Mucosa of descending colon (tissue), 3 donors: ENCODE measurements around the gene KCNT1. TPM values are rescaled to one million over a fixed set of nuclear protein-coding genes. Genes with fewer than 3 reads are reported as not detected.

ENCODE experiments used
- ATAC-seq: fragments of 200-7000 bp; cut with Tn5 transposase; one replicate; pipeline ENCODE4 v1.9.1; 2020; ENCODE audit warnings: mild to moderate bottlenecking, moderate library complexity
- DNase-seq, 3 donors: peaks; one replicate each; pipeline ENCODE4 v3.0.0-alpha.2; 2020
- H3K36me3 ChIP-seq: fragments of 200-600 bp; one replicate; pipeline ENCODE4 v1.8.0; 2021; ENCODE audit warnings: low read depth, mild to moderate bottlenecking
- H3K4me1 ChIP-seq: fragments of 200-600 bp; one replicate; pipeline ENCODE4 v1.8.0; 2021; ENCODE audit warnings: low read depth, mild to moderate bottlenecking
- H3K4me3 ChIP-seq: fragments of 200-600 bp; one replicate; pipeline ENCODE4 v1.8.0; 2021; ENCODE audit warnings: mild to moderate bottlenecking
- H3K9me3 ChIP-seq: fragments of 200-600 bp; one replicate; pipeline ENCODE4 v1.8.0; 2021; ENCODE audit warnings: mild to moderate bottlenecking
- intact Hi-C, 2 donors: fragments of 100-400 bp; cut with DNase I in 1 of 2; cut with micrococcal nuclease in 1 of 2; formaldehyde crosslinking; loops; one replicate each; pipeline versions ENCODE4 v1.11.0 to v1.11.1; 2022; cut with DNase I, micrococcal nuclease
- total RNA-seq, 3 donors: library from RNA; stranded (reverse); fragmentation: NEBNext Ultra II Directional in 2 of 3; extraction: Animal tissue kit (Norgen Biotek cat#: 25700) in 2 of 3; gene quantifications; one replicate each; pipeline versions ENCODE4 v1.2.1 to v1.2.4, GENCODE V29; 2021 to 2023
- TF ChIP-seq, protein P1 (sequence below): fragments of 200-600 bp; IDR thresholded peaks from one replicate; pipeline ENCODE4 v1.8.0; 2022; ENCODE audit warnings: antibody characterized with exemption, mild to moderate bottlenecking
- donor health status: DM: no; HTN: no; CAD: no; lungs with moderate emphysema.
- donor health status: DM: no; HTN: no; CAD: no.
- donor health status: DM: no; HTN: yes; CAD: no.

Gene KCNT1
- total RNA-seq, 3 donors from 2014 or later = 0.22 to 0.60 TPM; not detected in 1

DNA sequence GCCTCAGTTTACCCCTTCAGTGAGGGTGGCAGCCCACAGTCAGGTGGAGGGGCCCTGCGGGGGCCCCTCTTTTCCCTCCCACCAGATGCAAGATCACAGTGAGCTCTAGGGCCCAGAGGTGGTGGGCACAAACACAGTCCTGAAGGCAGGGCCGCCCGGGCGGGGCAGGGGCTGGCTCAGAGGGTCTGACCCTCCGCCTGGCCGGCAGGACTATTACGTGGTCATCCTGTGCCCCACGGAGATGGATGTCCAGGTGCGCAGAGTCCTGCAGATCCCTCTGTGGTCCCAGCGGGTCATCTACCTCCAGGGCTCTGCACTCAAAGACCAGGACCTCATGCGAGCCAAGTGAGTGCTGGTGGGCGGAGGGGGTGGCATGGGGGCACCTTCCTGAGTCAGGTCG, 63.4 kb downstream of the KCNT1 start:
- TF ChIP-seq, protein P1, sequence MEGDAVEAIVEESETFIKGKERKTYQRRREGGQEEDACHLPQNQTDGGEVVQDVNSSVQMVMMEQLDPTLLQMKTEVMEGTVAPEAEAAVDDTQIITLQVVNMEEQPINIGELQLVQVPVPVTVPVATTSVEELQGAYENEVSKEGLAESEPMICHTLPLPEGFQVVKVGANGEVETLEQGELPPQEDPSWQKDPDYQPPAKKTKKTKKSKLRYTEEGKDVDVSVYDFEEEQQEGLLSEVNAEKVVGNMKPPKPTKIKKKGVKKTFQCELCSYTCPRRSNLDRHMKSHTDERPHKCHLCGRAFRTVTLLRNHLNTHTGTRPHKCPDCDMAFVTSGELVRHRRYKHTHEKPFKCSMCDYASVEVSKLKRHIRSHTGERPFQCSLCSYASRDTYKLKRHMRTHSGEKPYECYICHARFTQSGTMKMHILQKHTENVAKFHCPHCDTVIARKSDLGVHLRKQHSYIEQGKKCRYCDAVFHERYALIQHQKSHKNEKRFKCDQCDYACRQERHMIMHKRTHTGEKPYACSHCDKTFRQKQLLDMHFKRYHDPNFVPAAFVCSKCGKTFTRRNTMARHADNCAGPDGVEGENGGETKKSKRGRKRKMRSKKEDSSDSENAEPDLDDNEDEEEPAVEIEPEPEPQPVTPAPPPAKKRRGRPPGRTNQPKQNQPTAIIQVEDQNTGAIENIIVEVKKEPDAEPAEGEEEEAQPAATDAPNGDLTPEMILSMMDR = no peak
- no peak overlapping the region for H3K4me3 ChIP-seq
- no peaks in the 10 kb centered on the region for H3K4me1 ChIP-seq
- DNase-seq = no peak
- no peaks in the 10 kb centered on the region for H3K36me3 ChIP-seq
- ATAC-seq = no peak
- H3K9me3 ChIP-seq = peaks cover 10% of the 10 kb centered on the region
- intact Hi-C loops = no loop called here

DNA sequence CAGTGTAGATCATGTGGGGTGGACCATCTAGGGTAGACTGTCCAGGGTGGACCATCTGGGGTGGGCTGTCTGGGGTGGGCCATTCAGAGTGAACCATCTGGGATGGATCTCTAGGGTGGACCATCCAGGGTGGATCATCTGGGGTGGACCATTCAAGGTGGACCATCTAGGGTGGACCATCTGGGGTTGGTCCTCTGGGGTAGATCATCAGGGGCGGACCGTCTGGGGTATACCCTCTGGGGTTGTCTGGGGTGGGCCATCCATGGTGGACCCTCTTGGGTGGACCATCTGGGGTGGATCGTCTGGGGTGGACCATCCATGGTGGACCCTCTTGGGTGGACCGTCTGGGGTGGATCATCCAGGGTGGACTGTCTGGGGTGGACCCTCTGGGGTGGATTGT, 64.3 kb downstream of the KCNT1 start:
- intact Hi-C loops = no loop called here
- Histone ChIP-seq H3K9me3 (peaks cover 10% of the 10 kb centered on the region), H3K4me3 (no peak overlapping the region), H3K4me1 (no peaks in the 10 kb centered on the region), H3K36me3 (no peaks in the 10 kb centered on the region)
- ATAC-seq (no peak), DNase-seq (no peak)
- TF ChIP-seq, protein P1 = no peak

DNA sequence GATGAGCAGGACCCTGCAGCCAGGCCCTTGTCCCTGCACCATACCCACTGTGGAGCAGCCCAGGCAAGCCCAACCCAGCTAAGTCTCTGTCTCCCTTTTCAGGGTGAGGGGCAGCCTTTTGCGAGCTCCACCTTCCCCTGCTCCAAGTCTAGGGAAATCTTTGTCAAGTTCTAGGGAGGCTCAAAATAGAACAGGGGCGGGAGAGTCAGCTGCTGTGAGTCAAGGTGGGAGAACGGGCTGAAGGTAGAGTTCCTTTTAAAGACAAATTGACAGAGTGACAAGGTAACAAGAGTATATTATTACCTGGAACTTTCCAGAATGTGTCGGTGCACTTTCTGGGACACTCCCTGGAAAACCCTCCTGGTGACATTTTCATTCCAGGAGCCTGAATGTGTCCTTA, 64.7 kb downstream of the KCNT1 start:
- Histone ChIP-seq H3K9me3 (peaks cover 10% of the 10 kb centered on the region), H3K4me3 (no peak overlapping the region), H3K36me3 (no peaks in the 10 kb centered on the region), H3K4me1 (no peaks in the 10 kb centered on the region)
- no peak for DNase-seq
- intact Hi-C loops = no loop called here
- TF ChIP-seq, protein P1 = no peak
- no peak for ATAC-seq

DNA sequence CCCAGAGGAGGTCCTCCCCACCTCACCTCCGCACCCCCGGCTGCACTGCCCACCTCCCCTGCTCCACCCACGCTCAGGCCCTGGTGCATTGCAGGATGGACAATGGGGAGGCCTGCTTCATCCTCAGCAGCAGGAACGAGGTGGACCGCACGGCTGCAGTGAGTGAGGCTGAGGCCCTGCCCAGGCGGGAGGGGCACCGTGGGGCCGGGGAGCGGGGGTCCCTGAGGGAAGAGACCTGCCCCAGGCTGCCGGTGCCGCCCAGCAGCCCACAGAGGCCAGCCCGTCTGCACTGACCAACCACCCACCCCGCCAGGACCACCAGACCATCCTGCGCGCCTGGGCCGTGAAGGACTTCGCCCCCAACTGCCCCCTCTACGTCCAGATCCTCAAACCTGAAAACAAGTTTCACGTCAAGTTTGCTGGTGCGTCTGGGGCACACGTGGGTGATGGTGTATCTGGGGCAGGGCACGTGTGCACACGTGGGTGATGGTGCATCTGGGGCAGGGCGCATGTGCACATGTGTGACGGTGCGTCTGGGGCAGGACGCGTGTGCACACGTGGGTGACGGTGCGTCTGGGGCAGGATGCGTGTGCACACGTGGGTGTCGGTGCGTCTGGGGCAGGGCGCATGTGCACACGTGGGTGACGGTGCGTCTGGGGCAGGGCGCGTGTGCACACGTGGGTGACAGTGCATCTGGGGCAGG, 66.7 kb downstream of the KCNT1 start:
- Histone ChIP-seq H3K4me1 (no peaks in the 10 kb centered on the region), H3K36me3 (no peaks in the 10 kb centered on the region), H3K9me3 (peaks cover 10% of the 10 kb centered on the region), H3K4me3 (no peak overlapping the region)
- intact Hi-C loops = no loop called here
- TF ChIP-seq, protein P1 = no peak
- DNase-seq = no peak
- ATAC-seq = no peak

DNA sequence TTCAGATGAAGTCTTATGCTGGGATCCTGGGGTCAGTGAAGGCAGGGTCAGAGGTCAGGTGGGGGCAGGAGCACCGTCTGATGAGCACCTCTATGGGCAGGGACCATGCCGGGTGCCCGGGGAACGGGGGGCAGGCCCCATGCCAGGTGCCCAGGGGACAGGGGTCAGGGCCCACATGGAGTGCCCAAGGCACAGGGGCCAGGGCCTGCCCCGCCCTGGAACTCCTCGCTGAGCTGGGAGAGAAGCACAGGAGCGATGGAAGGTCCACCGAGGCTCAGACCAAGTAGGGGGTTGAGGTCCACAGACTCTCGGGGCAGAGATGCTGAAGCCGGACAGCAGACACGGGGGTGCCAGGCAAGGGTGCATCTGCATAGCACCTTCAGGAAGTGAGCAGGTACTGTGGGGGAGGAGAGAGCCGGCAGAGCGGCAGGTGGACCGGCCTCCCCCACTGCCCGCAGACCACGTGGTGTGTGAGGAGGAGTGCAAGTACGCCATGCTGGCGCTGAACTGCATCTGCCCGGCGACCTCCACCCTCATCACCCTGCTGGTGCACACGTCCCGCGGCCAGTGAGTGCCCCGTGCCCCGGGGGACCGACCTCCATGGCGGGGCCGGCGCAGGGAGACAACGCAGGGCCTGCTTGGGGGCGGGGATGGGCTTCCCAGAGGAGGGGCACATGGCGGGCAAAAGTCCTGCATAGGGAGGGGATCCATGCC, 67.7 kb downstream of the KCNT1 start:
- DNase-seq (no peak), ATAC-seq (no peak)
- Histone ChIP-seq H3K4me3 (no peak overlapping the region), H3K4me1 (no peaks in the 10 kb centered on the region), H3K9me3 (peaks cover 10% of the 10 kb centered on the region), H3K36me3 (no peaks in the 10 kb centered on the region)
- TF ChIP-seq, protein P1 = no peak
- intact Hi-C loops = no loop called here
